ENCODE results near the gene ONECUT3. TPM values are rescaled to one million over a fixed set of nuclear protein-coding genes. Genes with fewer than 3 reads are reported as not detected.

The ONECUT3 gene
- total RNA-seq, 5 donors from 2014 or later (not counting 1 experiment from before 2014, with no cell fraction given): 0.03 TPM; not detected in 3

GRCh38 chr19:1736927-1737326 is 16.4 kb upstream of the ONECUT3 start:
- H3K4me3 ChIP-seq (ENCODE audit: control insufficient read depth in 1 of 2, extremely low read depth in 1 of 2, low read length in 1 of 2): no peak overlapping the region
- no peak overlapping the region for H3K27ac ChIP-seq (ENCODE audit: low read length)
- Mint-ChIP-seq H3K27me3 (peaks cover 29 to 63% of the 10 kb centered on the region in 2 donors), H3K4me1 (no peaks in the 10 kb centered on the region), H3K27ac (no peak overlapping the region), H3K4me3 (no peak overlapping the region), H3K36me3 (no peaks in the 10 kb centered on the region), H3K9me3 (no peaks in the 10 kb centered on the region)
- H3K4me1 ChIP-seq (ENCODE audit: control insufficient read depth in 1 of 2, extremely low read depth in 1 of 2, insufficient read depth in 2 of 2, low read length in 2 of 2): no peaks in the 10 kb centered on the region
- CTCF ChIA-PET: no interaction called here
- POLR2A ChIA-PET: no interaction called here
- DNase-seq (no peak), ATAC-seq (replicated peaks in 1 of 4) (no peak)
- 57% methylated on average over 11 of the region's 22 CpGs for WGBS (ENCODE audit: insufficient coverage)
- no peaks in the 10 kb centered on the region for H3K36me3 ChIP-seq (ENCODE audit: control insufficient read depth in 2 of 2, extremely low read depth in 1 of 2, insufficient read depth in 1 of 2, low read length in 1 of 2)
- H3K27me3 ChIP-seq (replicated peaks in 1 of 2; ENCODE audit: control insufficient read depth in 2 of 2, extremely low read depth in 1 of 2, insufficient read depth in 2 of 2, low read length in 1 of 2): peaks cover 8 to 74% of the 10 kb centered on the region in 2 experiments
- H3K9me3 ChIP-seq: no peaks in the 10 kb centered on the region

DNA sequence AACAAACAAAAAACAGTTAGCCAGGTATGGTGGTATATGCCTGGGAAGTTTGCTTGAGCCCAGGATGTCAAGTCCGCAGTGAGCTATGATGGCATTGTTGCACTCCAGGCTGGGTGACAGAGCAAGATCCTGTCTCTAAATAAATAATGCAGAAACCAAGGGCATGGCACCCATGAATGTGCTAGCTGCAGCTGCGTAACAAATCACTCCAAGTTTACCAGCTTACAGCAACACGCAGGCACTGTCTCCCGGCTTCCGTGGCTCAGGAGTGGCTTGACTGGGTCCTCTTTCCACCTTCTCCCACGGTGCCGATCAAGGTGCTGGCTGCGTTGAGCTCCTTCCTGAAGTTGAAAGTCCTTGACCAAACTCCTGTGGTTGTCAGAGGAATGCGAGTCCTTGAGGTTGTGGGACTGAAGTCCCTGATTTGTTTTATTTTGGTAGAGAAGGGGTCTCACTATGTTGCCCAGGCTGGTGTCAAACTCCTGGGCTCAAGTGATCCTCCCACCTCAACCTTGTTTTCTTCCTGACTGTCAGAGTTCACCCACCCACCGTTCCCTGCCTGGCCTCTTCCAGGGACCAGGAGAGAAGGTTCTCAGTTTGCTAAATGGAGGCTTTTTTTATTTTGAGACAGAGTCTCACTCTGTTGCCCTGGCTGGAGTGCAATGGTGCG is 13.2 kb upstream of the ONECUT3 start:
- ChIA-PET POLR2A (no interaction called here), CTCF (no interaction called here)
- Mint-ChIP-seq H3K4me1 (no peaks in the 10 kb centered on the region), H3K27me3 (peaks cover 20 to 56% of the 10 kb centered on the region in 2 donors), H3K4me3 (no peak overlapping the region), H3K9me3 (no peaks in the 10 kb centered on the region), H3K27ac (no peak overlapping the region), H3K36me3 (no peaks in the 10 kb centered on the region)
- Histone ChIP-seq H3K9me3 (no peaks in the 10 kb centered on the region), H3K36me3 (ENCODE audit: control insufficient read depth in 2 of 2, extremely low read depth in 1 of 2, insufficient read depth in 1 of 2, low read length in 1 of 2) (no peaks in the 10 kb centered on the region), H3K4me3 (ENCODE audit: control insufficient read depth in 1 of 2, extremely low read depth in 1 of 2, low read length in 1 of 2) (no peak overlapping the region), H3K27me3 (replicated peaks in 1 of 2; ENCODE audit: control insufficient read depth in 2 of 2, extremely low read depth in 1 of 2, insufficient read depth in 2 of 2, low read length in 1 of 2) (peaks cover 8 to 68% of the 10 kb centered on the region in 2 experiments), H3K4me1 (ENCODE audit: control insufficient read depth in 1 of 2, extremely low read depth in 1 of 2, insufficient read depth in 2 of 2, low read length in 2 of 2) (no peaks in the 10 kb centered on the region), H3K27ac (ENCODE audit: low read length) (no peak overlapping the region)
- WGBS (ENCODE audit: insufficient coverage): 100% methylated on average over 5 of the region's 11 CpGs
- ATAC-seq (replicated peaks in 1 of 4): no peak
- no peak for DNase-seq

- ChIA-PET POLR2A (no interaction called here), CTCF (interaction anchor here in 1 of 2 donors (0.6 kb wide), 1 partner anchor 1562 kb away, joined by 3 read pairs; no protein-coding TSS in a partner anchor)
- H3K9me3 ChIP-seq: no peaks in the 10 kb centered on the region
- ATAC-seq (replicated peaks in 1 of 4) (no peak), DNase-seq (no peak)
- H3K4me1 ChIP-seq (ENCODE audit: control insufficient read depth in 1 of 2, extremely low read depth in 1 of 2, insufficient read depth in 2 of 2, low read length in 2 of 2): peaks cover 1 to 15% of the 10 kb centered on the region in 2 experiments
- H3K4me3 ChIP-seq (ENCODE audit: control insufficient read depth in 1 of 2, extremely low read depth in 1 of 2, low read length in 1 of 2): no peak overlapping the region
- WGBS (ENCODE audit: insufficient coverage): 86% methylated on average over 32 of the region's 34 CpGs
- H3K27me3 ChIP-seq (replicated peaks in 1 of 2; ENCODE audit: control insufficient read depth in 2 of 2, extremely low read depth in 1 of 2, insufficient read depth in 2 of 2, low read length in 1 of 2): peaks cover 8 to 68% of the 10 kb centered on the region in 2 experiments
- no peak overlapping the region for H3K27ac ChIP-seq (ENCODE audit: low read length)
- no peaks in the 10 kb centered on the region for H3K36me3 Mint-ChIP-seq
- H3K36me3 ChIP-seq (ENCODE audit: control insufficient read depth in 2 of 2, extremely low read depth in 1 of 2, insufficient read depth in 1 of 2, low read length in 1 of 2): no peaks in the 10 kb centered on the region
- H3K4me1 Mint-ChIP-seq: peaks cover 0 to 12% (median 6%) of the 10 kb centered on the region in 3 donors
- H3K9me3 Mint-ChIP-seq: no peaks in the 10 kb centered on the region
- H3K27me3 Mint-ChIP-seq: peaks cover 19 to 52% of the 10 kb centered on the region in 2 donors
- H3K4me3 Mint-ChIP-seq: no peak overlapping the region
- no peak overlapping the region for H3K27ac Mint-ChIP-seq
Observed at GRCh38 chr19:1742989-1743696, 10.2 kb upstream of the ONECUT3 start.

DNA sequence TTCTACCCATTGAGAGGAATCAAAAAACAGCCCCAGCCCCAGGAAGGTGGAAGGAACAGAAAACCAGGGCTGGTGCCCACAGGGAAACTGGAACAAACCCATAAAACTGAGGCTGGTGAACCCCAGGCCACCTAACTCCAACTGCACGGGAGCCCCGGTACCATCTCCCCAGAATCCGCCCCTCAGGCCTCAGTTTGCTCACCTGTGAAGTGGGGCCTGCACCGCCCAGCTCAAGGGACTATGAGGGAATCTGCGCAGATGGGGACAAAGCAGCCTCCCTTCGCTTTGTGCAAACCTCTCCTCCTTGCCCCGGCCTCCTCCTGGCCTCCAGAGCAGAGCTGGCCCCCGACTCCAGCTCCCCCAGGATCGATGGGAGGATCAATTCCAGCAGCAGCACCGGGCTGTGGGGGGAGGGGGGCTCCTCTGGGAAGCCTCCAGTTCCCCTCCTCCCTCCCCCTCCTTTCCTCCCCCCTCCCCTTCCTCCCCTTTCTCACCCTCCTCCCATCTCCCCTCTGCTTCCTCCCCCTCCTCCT is 9.1 kb upstream of the ONECUT3 start:
- CTCF ChIA-PET: interaction anchor here in 1 of 2 donors (0.6 kb wide), 1 partner anchor 1561 kb away, joined by 3 read pairs; no protein-coding TSS in a partner anchor
- Mint-ChIP-seq H3K4me3 (no peak overlapping the region), H3K4me1 (peaks cover 0 to 12% (median 6%) of the 10 kb centered on the region in 3 donors), H3K36me3 (no peaks in the 10 kb centered on the region), H3K9me3 (no peaks in the 10 kb centered on the region), H3K27me3 (peaks cover 19 to 49% of the 10 kb centered on the region in 2 donors), H3K27ac (no peak overlapping the region)
- no peak for ATAC-seq (replicated peaks in 1 of 4)
- Histone ChIP-seq H3K27me3 (replicated peaks in 1 of 2; ENCODE audit: control insufficient read depth in 2 of 2, extremely low read depth in 1 of 2, insufficient read depth in 2 of 2, low read length in 1 of 2) (peaks cover 8 to 69% of the 10 kb centered on the region in 2 experiments), H3K27ac (ENCODE audit: low read length) (no peak overlapping the region), H3K4me1 (ENCODE audit: control insufficient read depth in 1 of 2, extremely low read depth in 1 of 2, insufficient read depth in 2 of 2, low read length in 2 of 2) (peaks cover 6 to 25% of the 10 kb centered on the region in 2 experiments), H3K9me3 (no peaks in the 10 kb centered on the region), H3K36me3 (ENCODE audit: control insufficient read depth in 2 of 2, extremely low read depth in 1 of 2, insufficient read depth in 1 of 2, low read length in 1 of 2) (no peaks in the 10 kb centered on the region), H3K4me3 (ENCODE audit: control insufficient read depth in 1 of 2, extremely low read depth in 1 of 2, low read length in 1 of 2) (no peak overlapping the region)
- 92% methylated on average over 4 of the region's 10 CpGs for WGBS (ENCODE audit: insufficient coverage)
- DNase-seq: no peak
- POLR2A ChIA-PET: no interaction called here

DNA sequence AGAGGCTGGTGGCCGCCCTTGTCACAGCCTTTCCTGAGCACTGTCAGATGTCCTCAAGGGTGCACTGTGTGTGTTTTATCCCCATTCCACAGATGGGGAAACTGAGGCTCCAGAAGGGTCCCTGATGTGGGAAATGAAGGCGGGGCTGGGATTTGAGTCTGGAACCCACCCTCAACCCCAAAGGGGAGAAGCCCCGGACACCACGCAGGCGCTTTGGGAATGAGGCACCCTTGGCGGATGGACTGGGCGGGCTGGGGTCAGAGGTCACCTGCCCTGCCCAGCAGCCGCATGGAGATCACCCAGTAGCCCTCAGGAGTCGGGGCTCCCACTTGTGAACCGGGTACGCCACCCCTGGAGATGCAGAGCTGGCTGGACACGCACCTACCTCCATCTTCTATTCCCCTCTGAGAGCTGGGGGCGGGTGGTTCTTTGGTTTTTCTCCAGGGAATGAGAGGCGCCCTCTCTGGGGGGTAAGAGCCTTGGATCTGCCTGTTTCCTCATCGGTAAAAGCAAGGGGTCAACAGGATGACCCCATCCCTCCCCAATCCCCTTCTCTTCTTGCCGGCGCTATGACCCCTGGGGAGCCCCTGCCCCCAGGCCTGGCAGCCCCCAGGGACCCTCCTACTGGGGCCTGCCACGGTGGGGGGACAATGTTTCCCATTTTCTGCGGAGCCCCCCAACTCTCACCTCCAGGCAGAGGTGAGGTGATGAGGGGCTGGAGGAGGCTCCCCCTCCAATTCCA is 8.3 kb upstream of the ONECUT3 start:
- Mint-ChIP-seq H3K36me3 (no peaks in the 10 kb centered on the region), H3K4me1 (peaks cover 1 to 12% (median 7%) of the 10 kb centered on the region in 3 donors), H3K4me3 (no peak overlapping the region), H3K9me3 (no peaks in the 10 kb centered on the region), H3K27me3 (peaks cover 20 to 50% of the 10 kb centered on the region in 2 donors), H3K27ac (no peak overlapping the region)
- ChIA-PET CTCF (no interaction called here), POLR2A (no interaction called here)
- no peak overlapping the region for H3K27ac ChIP-seq (ENCODE audit: low read length)
- H3K4me1 ChIP-seq (ENCODE audit: control insufficient read depth in 1 of 2, extremely low read depth in 1 of 2, insufficient read depth in 2 of 2, low read length in 2 of 2): peaks cover 6 to 32% of the 10 kb centered on the region in 2 experiments
- no peaks in the 10 kb centered on the region for H3K9me3 ChIP-seq
- WGBS (ENCODE audit: insufficient coverage): 32% methylated on average over 5 of the region's 19 CpGs
- H3K36me3 ChIP-seq (ENCODE audit: control insufficient read depth in 2 of 2, extremely low read depth in 1 of 2, insufficient read depth in 1 of 2, low read length in 1 of 2): no peaks in the 10 kb centered on the region
- H3K4me3 ChIP-seq (ENCODE audit: control insufficient read depth in 1 of 2, extremely low read depth in 1 of 2, low read length in 1 of 2): no peak overlapping the region
- no peak for DNase-seq
- peaks cover 6 to 76% of the 10 kb centered on the region in 2 experiments for H3K27me3 ChIP-seq (replicated peaks in 1 of 2; ENCODE audit: control insufficient read depth in 2 of 2, extremely low read depth in 1 of 2, insufficient read depth in 2 of 2, low read length in 1 of 2)
- no peak for ATAC-seq (replicated peaks in 1 of 4)

DNA sequence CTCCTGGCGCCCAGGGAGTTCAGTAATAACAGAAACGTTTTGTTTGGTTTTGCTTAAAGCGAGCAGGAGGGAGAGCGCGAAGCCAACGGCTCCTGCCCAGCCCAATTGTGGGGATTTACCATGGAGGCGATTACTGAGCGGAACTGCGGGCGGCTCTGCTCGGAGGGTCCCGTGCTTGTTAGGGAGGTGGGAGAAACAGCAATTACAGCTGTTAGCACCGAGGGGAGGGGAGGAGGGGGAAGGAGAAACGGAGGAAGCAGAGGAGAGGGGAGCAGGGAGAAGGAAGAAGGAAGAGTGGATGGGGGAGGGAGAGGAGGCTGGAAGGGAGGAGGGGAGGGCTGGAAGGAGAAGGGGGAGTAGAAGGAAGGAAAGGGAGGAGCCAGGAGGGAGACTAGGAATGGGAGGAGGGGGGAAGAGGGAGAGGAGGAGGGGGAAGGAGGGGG is 7.7 kb upstream of the ONECUT3 start:
- no peak for DNase-seq
- H3K27ac Mint-ChIP-seq: no peak overlapping the region
- H3K9me3 Mint-ChIP-seq: no peaks in the 10 kb centered on the region

More for the DNA sequence above, 7.7 kb upstream of the ONECUT3 start:
- H3K4me3 Mint-ChIP-seq: no peak overlapping the region
- Histone ChIP-seq H3K4me3 (ENCODE audit: control insufficient read depth in 1 of 2, extremely low read depth in 1 of 2, low read length in 1 of 2) (no peak overlapping the region), H3K36me3 (ENCODE audit: control insufficient read depth in 2 of 2, extremely low read depth in 1 of 2, insufficient read depth in 1 of 2, low read length in 1 of 2) (no peaks in the 10 kb centered on the region), H3K27me3 (replicated peaks in 1 of 2; ENCODE audit: control insufficient read depth in 2 of 2, extremely low read depth in 1 of 2, insufficient read depth in 2 of 2, low read length in 1 of 2) (peaks cover 4 to 80% of the 10 kb centered on the region in 2 experiments), H3K27ac (ENCODE audit: low read length) (no peak overlapping the region), H3K4me1 (ENCODE audit: control insufficient read depth in 1 of 2, extremely low read depth in 1 of 2, insufficient read depth in 2 of 2, low read length in 2 of 2) (peaks cover 6 to 37% of the 10 kb centered on the region in 2 experiments), H3K9me3 (no peaks in the 10 kb centered on the region)
- WGBS (ENCODE audit: insufficient coverage): 3% methylated on average over 11 of the region's 14 CpGs
- POLR2A ChIA-PET: no interaction called here
- no peaks in the 10 kb centered on the region for H3K36me3 Mint-ChIP-seq
- peaks cover 4 to 16% (median 11%) of the 10 kb centered on the region in 3 donors for H3K4me1 Mint-ChIP-seq
- no peak for ATAC-seq (replicated peaks in 1 of 4)
- CTCF ChIA-PET: no interaction called here
- peaks cover 20 to 56% of the 10 kb centered on the region in 2 donors for H3K27me3 Mint-ChIP-seq
